Peyer's patch (tissue), 4 donors: ENCODE data around the gene LPAR1. TPM values are rescaled to one million over a fixed set of nuclear protein-coding genes. Genes with fewer than 3 reads are reported as not detected.

ENCODE experiments used
- DNase-seq, 3 donors: peaks; one replicate each; pipeline ENCODE4 v3.0.0-alpha.2; 2017 to 2019
- H3K27ac ChIP-seq, 4 donors: fragments of 200-600 bp; sonication (generic); one replicate each; pipeline ENCODE4 v1.5.1; 2016 to 2019
- H3K27me3 ChIP-seq, 2 donors: fragments of 200-600 bp; sonication (generic); one replicate each; pipeline ENCODE4 v1.5.1; 2019
- H3K36me3 ChIP-seq, 3 donors: fragments of 200-600 bp; sonication (generic); one replicate each; pipeline ENCODE4 v1.5.1; 2016 to 2019
- H3K4me1 ChIP-seq, 4 donors: fragments of 200-600 bp; sonication (generic); one replicate each; pipeline ENCODE4 v1.5.1; 2016 to 2019
- H3K4me3 ChIP-seq, 4 donors: fragments of 200-600 bp; sonication (generic); 1 replicate in 3 of 4; 2 replicates in 1 of 4; pipeline ENCODE4 v1.5.1; 2016 to 2019; ENCODE audit warnings: mild to moderate bottlenecking in 1 of 4
- H3K9me3 ChIP-seq, 4 donors: fragments of 200-600 bp; sonication (generic); one replicate each; pipeline ENCODE4 v1.5.1; 2016 to 2019; ENCODE audit warnings: mild to moderate bottlenecking in 1 of 4
- CTCF ChIP-seq, 6 experiments: fragments of 450-650 bp in 4 of 6; fragments of 200-600 bp in 2 of 6; sonication (generic) in 1 of 6; IDR thresholded peaks; one replicate each; pipeline ENCODE4 v1.5.1; 2017 to 2019; ENCODE audit warnings: antibody characterized with exemption in 6 of 6, mild to moderate bottlenecking in 3 of 6, moderate library complexity in 1 of 6
- POLR2A ChIP-seq, 2 donors: fragments of 450-650 bp; IDR thresholded peaks; one replicate each; pipeline ENCODE4 v1.5.1; 2017; ENCODE audit warnings: antibody characterized with exemption in 2 of 2, mild to moderate bottlenecking in 2 of 2, moderate library complexity in 2 of 2
- total RNA-seq, 4 donors: library from RNA; depleted of rRNA; stranded (reverse); fragments of >200 nt; gene quantifications; one replicate each; pipeline ENCODE4 v1.1.0, GENCODE V29; 2016

Gene LPAR1
- total RNA-seq, 4 donors from 2014 or later, result 25.0 to 56.1 (median 31.9) TPM

- no peaks in the 10 kb centered on the region for H3K36me3 ChIP-seq
- no peaks in the 10 kb centered on the region for H3K27me3 ChIP-seq
- H3K9me3 ChIP-seq, result no peaks in the 10 kb centered on the region
- no peaks in the 10 kb centered on the region for H3K4me1 ChIP-seq
- TF ChIP-seq CTCF (IDR thresholded peaks at IDR 0.05) (no peak), POLR2A (IDR thresholded peaks at IDR 0.05) (no peak)
- no peak overlapping the region for H3K4me3 ChIP-seq
- no peak overlapping the region for H3K27ac ChIP-seq
- DNase-seq, result no peak
These were observed 30.9 kb upstream of the LPAR1 start for GRCh38 chr9:111069183-111069582.

DNA sequence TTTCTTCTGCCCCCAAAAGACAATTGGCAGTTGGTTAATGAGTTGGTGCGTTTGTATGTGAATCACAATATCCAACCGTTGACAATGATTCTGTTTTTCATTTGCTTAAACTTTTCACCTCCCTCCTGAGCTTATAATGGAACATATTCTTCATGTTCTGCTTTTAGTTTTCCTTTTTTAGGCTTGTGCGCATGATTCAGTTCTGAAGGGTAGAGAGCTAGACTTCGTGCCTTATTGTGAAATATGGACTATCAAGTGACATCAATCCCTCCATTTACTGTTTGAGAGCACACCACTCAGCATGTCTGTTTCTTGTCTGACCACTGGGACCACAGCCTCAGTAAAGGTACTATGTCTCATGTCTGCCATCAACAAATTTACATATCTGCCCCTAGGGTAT is 30.5 kb upstream of the LPAR1 start:
- TF ChIP-seq CTCF (IDR thresholded peaks at IDR 0.05), result no peak
- TF ChIP-seq POLR2A (IDR thresholded peaks at IDR 0.05), result no peak
- Histone ChIP-seq H3K9me3 (no peaks in the 10 kb centered on the region), H3K36me3 (no peaks in the 10 kb centered on the region), H3K27ac (no peak overlapping the region), H3K4me3 (no peak overlapping the region), H3K4me1 (no peaks in the 10 kb centered on the region), H3K27me3 (no peaks in the 10 kb centered on the region)
- DNase-seq, result no peak

DNA sequence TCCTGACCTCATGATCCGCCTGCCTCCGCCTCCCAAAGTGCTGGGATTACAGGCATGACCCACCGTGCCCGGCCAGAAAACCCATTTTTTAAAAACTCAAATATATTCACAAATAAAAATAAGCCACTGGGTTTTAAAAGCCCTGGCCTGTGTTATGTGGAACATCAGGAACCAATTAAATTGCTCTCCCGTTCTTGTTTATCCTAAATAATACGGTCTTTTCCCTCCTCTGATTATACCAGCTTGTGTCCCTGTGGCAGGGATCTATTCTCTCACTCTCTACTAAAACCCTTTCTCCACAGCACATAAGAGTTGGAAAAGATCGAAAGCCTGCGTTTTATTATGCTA is 30.1 kb upstream of the LPAR1 start:
- Histone ChIP-seq H3K27ac (no peak overlapping the region), H3K27me3 (no peaks in the 10 kb centered on the region), H3K4me1 (no peaks in the 10 kb centered on the region), H3K36me3 (no peaks in the 10 kb centered on the region), H3K9me3 (no peaks in the 10 kb centered on the region), H3K4me3 (no peak overlapping the region)
- no peak for DNase-seq
- TF ChIP-seq POLR2A (IDR thresholded peaks at IDR 0.05), result no peak
- no peak for TF ChIP-seq CTCF (IDR thresholded peaks at IDR 0.05)

- TF ChIP-seq CTCF (IDR thresholded peaks at IDR 0.05), result no peak
- TF ChIP-seq POLR2A (IDR thresholded peaks at IDR 0.05), result no peak
- no peak for DNase-seq
- Histone ChIP-seq H3K36me3 (no peaks in the 10 kb centered on the region), H3K9me3 (no peaks in the 10 kb centered on the region), H3K27ac (peak overlapping the region in 1 of 4 donors; percentile 5), H3K4me3 (no peak overlapping the region), H3K4me1 (no peaks in the 10 kb centered on the region), H3K27me3 (no peaks in the 10 kb centered on the region)
These were observed 28.2 kb upstream of the LPAR1 start for GRCh38 chr9:111066468-111066867.

DNA sequence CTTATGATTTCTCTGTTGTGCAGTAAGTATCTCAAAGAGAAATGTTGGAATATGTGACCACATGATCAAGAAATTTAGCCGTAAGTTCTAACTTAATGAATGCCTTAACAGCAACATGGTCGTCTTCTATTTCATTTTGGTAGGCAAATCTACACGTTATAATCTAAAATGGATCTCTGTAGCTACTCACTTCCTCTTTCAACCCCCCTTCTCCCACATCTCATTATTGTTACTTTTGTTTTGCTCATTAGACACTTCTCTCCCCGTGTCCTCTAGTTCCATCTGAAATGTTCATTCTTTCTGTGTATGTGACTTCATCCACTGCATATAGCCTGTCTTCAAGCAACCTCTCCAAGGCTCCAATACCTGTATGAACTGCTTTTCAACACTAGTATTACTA is 27.1 kb upstream of the LPAR1 start:
- Histone ChIP-seq H3K27me3 (no peaks in the 10 kb centered on the region), H3K4me3 (no peak overlapping the region), H3K9me3 (no peaks in the 10 kb centered on the region), H3K27ac (no peak overlapping the region), H3K36me3 (no peaks in the 10 kb centered on the region), H3K4me1 (no peaks in the 10 kb centered on the region)
- DNase-seq, result no peak
- TF ChIP-seq POLR2A (IDR thresholded peaks at IDR 0.05), result no peak
- TF ChIP-seq CTCF (IDR thresholded peaks at IDR 0.05), result no peak

DNA sequence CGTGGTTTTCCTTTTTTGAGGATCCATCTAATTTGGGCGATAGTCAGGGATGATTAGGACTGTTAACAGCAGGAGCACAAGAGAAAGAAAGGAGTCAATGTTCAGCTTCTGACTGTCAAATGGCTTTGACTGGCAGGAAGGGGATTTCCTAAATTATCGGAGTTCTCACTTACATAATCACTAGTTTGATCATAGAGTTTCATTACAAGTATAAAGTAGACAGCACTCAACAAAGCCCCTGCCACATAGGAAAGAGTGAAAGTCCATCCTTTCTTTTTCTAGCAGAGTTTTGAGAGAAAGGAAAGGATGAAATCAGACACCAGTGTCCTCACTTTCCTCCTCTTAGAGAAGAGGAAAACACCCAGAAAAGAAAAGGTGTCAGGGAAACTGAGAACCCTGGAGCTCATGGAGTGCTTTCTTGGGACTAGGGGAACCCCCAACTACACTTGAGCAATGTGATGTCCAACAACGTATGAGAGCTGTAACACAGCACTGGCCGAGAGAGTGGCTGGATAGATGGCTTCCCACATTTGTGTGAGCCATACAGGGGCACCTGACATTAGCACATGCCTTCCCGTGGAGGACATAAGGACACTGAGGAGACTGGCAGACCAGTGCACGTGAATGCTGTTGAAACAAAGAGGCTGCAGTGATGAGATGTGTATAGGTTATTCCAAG is 26.0 kb upstream of the LPAR1 start:
- H3K4me1 ChIP-seq, result no peaks in the 10 kb centered on the region
- no peak for DNase-seq
- no peak for TF ChIP-seq POLR2A (IDR thresholded peaks at IDR 0.05)
- no peak for TF ChIP-seq CTCF (IDR thresholded peaks at IDR 0.05)

More for the DNA sequence above, 26.0 kb upstream of the LPAR1 start:
- H3K27me3 ChIP-seq, result no peaks in the 10 kb centered on the region
- H3K9me3 ChIP-seq, result no peaks in the 10 kb centered on the region
- no peaks in the 10 kb centered on the region for H3K36me3 ChIP-seq
- H3K27ac ChIP-seq, result no peak overlapping the region
- H3K4me3 ChIP-seq, result no peak overlapping the region
